K562 (cell line): ENCODE results near the gene ZNF575. TPM values are rescaled to one million over a fixed set of nuclear protein-coding genes. Genes with fewer than 3 reads are reported as not detected.

Experiments
- ATAC-seq: fragments of 200-7000 bp; cut with Tn5 transposase; 3 replicates; pipeline ENCODE4 v1.9.1; 2020; ENCODE audit warnings: moderate library complexity
- BruUV-seq: library from RNA; stranded (reverse); fragments of 400-500 nt; replicated peaks from 2 replicates; lab custom pipeline; 2021; lab: Mats Ljungman, UMichigan
- CTCF ChIA-PET: fragments of 300-600 bp; formaldehyde crosslinking; extraction: SDS; loops from one replicate; lab custom pipeline; 2021; ENCODE audit warnings: low intra/inter-chr PET ratio; lab: Yijun Ruan, JAX
- POLR2A ChIA-PET: fragments of 300-600, 350-650 bp; sonication (Branson Sonifier 250); formaldehyde crosslinking; extraction: SDS; loops from one replicate; lab custom pipeline; 2021; ENCODE audit warnings: antibody characterized with exemption, inconsistent platforms; lab: Yijun Ruan, JAX
- DNase-seq, 4 experiments: peaks; one replicate each; pipeline versions ENCODE4 v3.0.0 to v3.0.0-alpha.2; 2011 to 2018; ENCODE audit warnings: low spot score in 3 of 4, mixed read lengths in 3 of 4; ENCODE audit errors: extremely low read depth in 1 of 4
- FAIRE-seq: peaks from 2 replicates; lab custom pipeline; 2011; peaks lifted over from hg19 to GRCh38; lab: Jason Lieb, UNC
- H2AFZ ChIP-seq: 2 replicates; pipeline ENCODE4 v1.6.0; 2011; ENCODE audit warnings: low read depth, low read length, control low read depth, inconsistent platforms
- H3K27ac ChIP-seq: fragments of 200-600 bp; 3 replicates; pipeline ENCODE4 v1.8.0; 2011; ENCODE audit warnings: low read depth, mild to moderate bottlenecking, control low read depth, inconsistent platforms, low read length, moderate library complexity, mixed read lengths; ENCODE audit errors: extremely low read depth
- H3K27me3 ChIP-seq, 2 experiments: fragments of 300-600 bp in 1 of 2; 2 replicates in 1 of 2; 3 replicates in 1 of 2; pipeline versions ENCODE4 v1.6.0 to v1.8.0; 2011; ENCODE audit warnings: inconsistent platforms in 2 of 2, low read length in 2 of 2, mild to moderate bottlenecking in 1 of 2, mixed read lengths in 1 of 2, moderate library complexity in 1 of 2; ENCODE audit not compliant: control insufficient read depth in 2 of 2, insufficient read depth in 2 of 2
- H3K36me3 ChIP-seq: fragments of 300-600 bp; 3 replicates; pipeline ENCODE4 v1.8.0; 2011; ENCODE audit warnings: mild to moderate bottlenecking, low read length, inconsistent platforms; ENCODE audit not compliant: control insufficient read depth, insufficient read depth
- H3K4me1 ChIP-seq, 2 experiments: fragments of 200-600 bp in 1 of 2; replicated peaks in 1 of 2; 2 replicates in 1 of 2; 3 replicates in 1 of 2; pipeline versions ENCODE4 v1.5.1 to v1.8.0; 2011; ENCODE audit warnings: inconsistent platforms in 2 of 2, low read length in 2 of 2, mild to moderate bottlenecking in 1 of 2, mixed read lengths in 1 of 2, moderate library complexity in 1 of 2; ENCODE audit not compliant: control insufficient read depth in 2 of 2, insufficient read depth in 2 of 2
- H3K4me2 ChIP-seq: 2 replicates; pipeline ENCODE4 v1.6.1; 2011; ENCODE audit warnings: low read length, control low read depth, inconsistent platforms, mixed read lengths; ENCODE audit not compliant: insufficient read depth
- H3K4me3 ChIP-seq: fragments of 200-600 bp; sonication (generic), shearing (Covaris generic); 2 replicates; pipeline ENCODE4 v1.5.1; 2016; ENCODE audit warnings: control low read depth, inconsistent platforms
- H3K79me2 ChIP-seq: fragments of 200-600 bp; 3 replicates; pipeline ENCODE4 v1.8.0; 2011; ENCODE audit warnings: low read length, inconsistent platforms; ENCODE audit not compliant: control insufficient read depth, insufficient read depth
- H3K9ac ChIP-seq, 2 experiments: 2 replicates each; pipeline versions ENCODE4 v1.6.0 to v1.6.1; 2011; ENCODE audit warnings: low read depth in 2 of 2, low read length in 2 of 2, control low read depth in 1 of 2, inconsistent platforms in 1 of 2, mild to moderate bottlenecking in 1 of 2, mixed read lengths in 1 of 2; ENCODE audit not compliant: insufficient read depth in 1 of 2
- H3K9me1 ChIP-seq: one replicate; pipeline ENCODE4 v1.6.0; 2011; ENCODE audit warnings: inconsistent platforms, mild to moderate bottlenecking, low read length, moderate library complexity; ENCODE audit not compliant: control insufficient read depth, insufficient read depth
- H3K9me3 ChIP-seq: replicated peaks from 2 replicates; pipeline ENCODE4 v1.5.1; 2011; ENCODE audit warnings: low read depth, low read length, inconsistent platforms; ENCODE audit not compliant: control insufficient read depth, insufficient read depth
- H4K20me1 ChIP-seq: replicated peaks from 2 replicates; pipeline ENCODE4 v1.6.1; 2011; ENCODE audit warnings: low read length, inconsistent platforms, mixed read lengths; ENCODE audit not compliant: control insufficient read depth, insufficient read depth
- LEF1 ChIP-seq: fragments of 450-650 bp; IDR thresholded peaks from 2 replicates; pipeline ENCODE4 v1.6.1; 2016; ENCODE audit warnings: mild to moderate bottlenecking
- MEF2A ChIP-seq: IDR thresholded peaks from 2 replicates; pipeline ENCODE4 v1.6.1; 2011; ENCODE audit warnings: low read depth, mild to moderate bottlenecking, low read length, moderate library complexity; ENCODE audit not compliant: control insufficient read depth
- ZNF121 ChIP-seq: sonication (generic); formaldehyde crosslinking; conservative IDR thresholded peaks from 2 replicates; pipeline ENCODE4 v1.8.0; 2022; ENCODE audit warnings: missing genetic modification reagents
- WGBS: fragments of 100-300 bp; shearing (Covaris generic); methylation state at CpG from one replicate; pipeline ENCODE4 v1.1.6; 2016; ENCODE audit warnings: low coverage, mixed read lengths; ENCODE audit not compliant: insufficient coverage; ENCODE audit errors: missing lambda C conversion rate; 5-methylcytosine and 5-hydroxymethylcytosine counted together
- in situ Hi-C: fragments of 300-500 bp; cut with MboI; formaldehyde crosslinking; loops from 4 replicates; pipeline ENCODE4 v1.15.0; 2018; ENCODE audit warnings: inconsistent platforms, mixed read lengths
- intact Hi-C: fragments of 100-400 bp; cut with micrococcal nuclease; formaldehyde crosslinking; loops from 2 replicates; pipeline ENCODE4 v1.14.2; 2022
- polyA plus RNA-seq, 8 experiments: library from polyadenylated mRNA; depleted of rRNA in 4 of 8; stranded (reverse) in 5 of 8; unstranded in 3 of 8; fragments of >200 nt; fragmentation: Nextera tagmentation in 2 of 8; fragmentation: Illumina TruSeq in 1 of 8; extraction: Ambion mirVana in 2 of 8; extraction: Trizol in 1 of 8; gene quantifications; 2 replicates each; pipeline versions ENCODE4 v1.2.1 to v1.2.3, GENCODE V29; 2011 to 2014; ENCODE audit warnings: inconsistent platforms in 1 of 8, missing spikeins in 1 of 8
- total RNA-seq, 7 experiments: library from RNA; depleted of rRNA in 6 of 7; stranded (reverse); fragments of >200 nt in 6 of 7; fragmentation: Illumina TruSeq in 2 of 7; extraction: Trizol in 2 of 7; gene quantifications; 2 replicates each; pipeline versions ENCODE4 v1.2.1 to v1.2.3, GENCODE V29; 2011 to 2021; ENCODE audit warnings: low replicate concordance in 1 of 7
- TF ChIP-seq, protein P1 (sequence below): fragments of 200-400 bp; formaldehyde crosslinking; IDR thresholded peaks from 2 replicates; pipeline ENCODE4 v1.6.1; 2017; ENCODE audit warnings: mild to moderate bottlenecking, low read depth, low read length, moderate library complexity
- TF ChIP-seq, protein P2 (sequence below): sonication (generic); formaldehyde crosslinking; IDR thresholded peaks from 2 replicates; pipeline ENCODE4 v1.4.0; 2020; ENCODE audit warnings: mild to moderate bottlenecking, missing genetic modification reagents

Gene ZNF575
- total and polyA plus RNA-seq, 9 of the 15 experiments (the other 6 are each of a cell fraction or from before 2014, with no cell fraction given) = 0.20 to 0.98 (median 0.32) TPM; not detected in 6

DNA sequence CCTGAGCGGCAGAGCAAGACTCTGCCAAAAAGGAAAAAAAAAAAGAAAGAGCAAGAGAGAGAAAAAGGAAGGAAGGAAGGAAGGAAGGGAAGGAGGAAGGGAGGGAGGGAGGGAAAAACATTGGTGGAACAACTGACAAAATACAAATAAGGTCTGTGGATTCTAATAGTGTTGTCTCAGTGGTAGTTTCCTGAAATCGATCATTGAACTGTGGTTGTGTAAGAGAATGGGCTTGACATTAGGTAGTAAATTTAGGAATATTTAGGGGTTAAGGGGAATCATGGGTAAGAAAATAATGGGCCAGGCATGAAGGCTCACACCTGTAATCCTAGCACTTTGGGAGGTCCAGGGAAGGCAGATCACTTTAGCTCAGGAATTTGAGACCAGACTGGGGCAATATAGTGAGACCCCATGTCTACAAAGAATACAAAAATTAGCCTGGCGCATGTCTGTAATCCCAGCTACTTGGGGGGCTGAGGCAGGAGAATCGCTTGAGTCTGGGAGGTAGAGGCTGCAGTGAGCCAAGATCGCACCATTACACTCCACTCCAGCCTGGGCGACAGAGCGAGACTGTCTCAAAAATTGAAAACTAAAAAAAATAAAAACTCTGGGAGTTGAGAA, 42.9 kb upstream of the ZNF575 start:
- Histone ChIP-seq H3K9me1 (no peaks in the 10 kb centered on the region), H3K9me3 (no peaks in the 10 kb centered on the region), H3K4me3 (no peak overlapping the region), H4K20me1 (no peaks in the 10 kb centered on the region), H3K79me2 (no peaks in the 10 kb centered on the region), H3K9ac (no peak overlapping the region), H3K36me3 (no peaks in the 10 kb centered on the region), H3K27ac (no peak overlapping the region), H3K4me1 (no peaks in the 10 kb centered on the region; a peak in 1 of 5 replicates), H3K27me3 (no peaks in the 10 kb centered on the region), H2AFZ (no peak overlapping the region), H3K4me2 (no peak overlapping the region)
- POLR2A ChIA-PET = interaction anchor here (0.6 to 1.5 kb wide), 5 partner anchors 10 to 185 kb away, joined by 3 to 5 read pairs (median 3); partner anchors contain the start of gene PHLDB3
- DNase-seq (no peak), FAIRE-seq (no peak), ATAC-seq (no peak)
- in situ Hi-C loops = no loop called here
- intact Hi-C loops = no loop called here
- TF ChIP-seq LEF1 = no peak
- TF ChIP-seq ZNF121 (CRISPR knock-in tag) = 0 out of 2 replicates have a peak, but pooled peaks have one; percentile 31
- TF ChIP-seq, protein P1, sequence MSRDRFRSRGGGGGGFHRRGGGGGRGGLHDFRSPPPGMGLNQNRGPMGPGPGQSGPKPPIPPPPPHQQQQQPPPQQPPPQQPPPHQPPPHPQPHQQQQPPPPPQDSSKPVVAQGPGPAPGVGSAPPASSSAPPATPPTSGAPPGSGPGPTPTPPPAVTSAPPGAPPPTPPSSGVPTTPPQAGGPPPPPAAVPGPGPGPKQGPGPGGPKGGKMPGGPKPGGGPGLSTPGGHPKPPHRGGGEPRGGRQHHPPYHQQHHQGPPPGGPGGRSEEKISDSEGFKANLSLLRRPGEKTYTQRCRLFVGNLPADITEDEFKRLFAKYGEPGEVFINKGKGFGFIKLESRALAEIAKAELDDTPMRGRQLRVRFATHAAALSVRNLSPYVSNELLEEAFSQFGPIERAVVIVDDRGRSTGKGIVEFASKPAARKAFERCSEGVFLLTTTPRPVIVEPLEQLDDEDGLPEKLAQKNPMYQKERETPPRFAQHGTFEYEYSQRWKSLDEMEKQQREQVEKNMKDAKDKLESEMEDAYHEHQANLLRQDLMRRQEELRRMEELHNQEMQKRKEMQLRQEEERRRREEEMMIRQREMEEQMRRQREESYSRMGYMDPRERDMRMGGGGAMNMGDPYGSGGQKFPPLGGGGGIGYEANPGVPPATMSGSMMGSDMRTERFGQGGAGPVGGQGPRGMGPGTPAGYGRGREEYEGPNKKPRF = no peak
- TF ChIP-seq, protein P2, sequence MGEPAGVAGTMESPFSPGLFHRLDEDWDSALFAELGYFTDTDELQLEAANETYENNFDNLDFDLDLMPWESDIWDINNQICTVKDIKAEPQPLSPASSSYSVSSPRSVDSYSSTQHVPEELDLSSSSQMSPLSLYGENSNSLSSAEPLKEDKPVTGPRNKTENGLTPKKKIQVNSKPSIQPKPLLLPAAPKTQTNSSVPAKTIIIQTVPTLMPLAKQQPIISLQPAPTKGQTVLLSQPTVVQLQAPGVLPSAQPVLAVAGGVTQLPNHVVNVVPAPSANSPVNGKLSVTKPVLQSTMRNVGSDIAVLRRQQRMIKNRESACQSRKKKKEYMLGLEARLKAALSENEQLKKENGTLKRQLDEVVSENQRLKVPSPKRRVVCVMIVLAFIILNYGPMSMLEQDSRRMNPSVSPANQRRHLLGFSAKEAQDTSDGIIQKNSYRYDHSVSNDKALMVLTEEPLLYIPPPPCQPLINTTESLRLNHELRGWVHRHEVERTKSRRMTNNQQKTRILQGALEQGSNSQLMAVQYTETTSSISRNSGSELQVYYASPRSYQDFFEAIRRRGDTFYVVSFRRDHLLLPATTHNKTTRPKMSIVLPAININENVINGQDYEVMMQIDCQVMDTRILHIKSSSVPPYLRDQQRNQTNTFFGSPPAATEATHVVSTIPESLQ (CRISPR knock-in tag) = no peak
- TF ChIP-seq MEF2A = no peak
- CTCF ChIA-PET = no interaction called here
- 85% methylated on average over 6 of the region's 7 CpGs for WGBS
- BruUV-seq = no TSS peak
